Panc1 (cell line): Measurements from ENCODE around the gene FAN1. TPM values are rescaled to one million over a fixed set of nuclear protein-coding genes. Genes with fewer than 3 reads are reported as not detected.

Experiments
- ATAC-seq: fragments of 200-7000 bp; cut with Tn5 transposase; 2 replicates; pipeline ENCODE4 v1.9.1; 2020; ENCODE audit warnings: mild to moderate bottlenecking, moderate library complexity
- BruUV-seq: library from RNA; stranded (reverse); fragments of 400-500 nt; replicated peaks from 2 replicates; lab custom pipeline; 2021; lab: Mats Ljungman, UMichigan
- CTCF ChIA-PET: fragments of 300-600 bp; sonication (Branson Sonifier 250); formaldehyde crosslinking; loops from one replicate; lab custom pipeline; 2022; ENCODE audit warnings: antibody characterized with exemption; lab: Charles Lee
- POLR2A ChIA-PET: fragments of 300-600 bp; sonication (Branson Sonifier 250); formaldehyde crosslinking; loops from one replicate; lab custom pipeline; 2022; ENCODE audit warnings: antibody characterized with exemption; lab: Charles Lee
- DNase-seq: peaks from one replicate; pipeline ENCODE4 v3.0.0-alpha.2; 2010; ENCODE audit warnings: low read depth, low spot score
- H3K27ac ChIP-seq: 2 replicates; pipeline ENCODE4 v1.5.1; 2011; ENCODE audit warnings: mild to moderate bottlenecking, low read length, inconsistent platforms
- H3K27me3 ChIP-seq: fragments of 200-500 bp; sonication (Bioruptor generic); 2 replicates; pipeline ENCODE4 v1.6.0; 2014; ENCODE audit warnings: low read length, inconsistent platforms; ENCODE audit not compliant: control insufficient read depth, insufficient read depth
- H3K36me3 ChIP-seq: fragments of 200-500 bp; sonication (Bioruptor generic); 2 replicates; pipeline ENCODE4 v1.5.1; 2014; ENCODE audit warnings: inconsistent platforms, mild to moderate bottlenecking, low read length, moderate library complexity; ENCODE audit not compliant: control insufficient read depth, insufficient read depth
- H3K4me1 ChIP-seq: 2 replicates; pipeline ENCODE4 v1.5.1; 2011; ENCODE audit warnings: inconsistent platforms, mild to moderate bottlenecking, low read length, moderate library complexity; ENCODE audit not compliant: control insufficient read depth, insufficient read depth
- H3K4me3 ChIP-seq, 2 experiments: 2 replicates each; pipeline ENCODE4 v1.5.1; 2011 to 2012; ENCODE audit warnings: low read depth in 2 of 2, low read length in 2 of 2, mild to moderate bottlenecking in 2 of 2, inconsistent platforms in 1 of 2, moderate library complexity in 1 of 2
- H3K9me3 ChIP-seq: fragments of 200-500 bp; sonication (Bioruptor generic); 2 replicates; pipeline ENCODE4 v1.5.1; 2014; ENCODE audit warnings: low read depth, mild to moderate bottlenecking, inconsistent platforms, low read length, moderate library complexity; ENCODE audit not compliant: control insufficient read depth, insufficient read depth
- POLR2AphosphoS5 ChIP-seq: IDR thresholded peaks from 2 replicates; pipeline ENCODE4 v1.6.1; 2012; ENCODE audit warnings: mild to moderate bottlenecking, low read depth, low read length, moderate library complexity
- SIN3A ChIP-seq: IDR thresholded peaks from 2 replicates; pipeline ENCODE4 v1.6.1; 2012; ENCODE audit warnings: low read depth, mild to moderate bottlenecking, low read length, moderate library complexity, borderline replicate concordance; ENCODE audit not compliant: insufficient read depth
- TCF7L2 ChIP-seq: IDR thresholded peaks from 2 replicates; pipeline ENCODE4 v1.6.1; 2011; ENCODE audit warnings: mild to moderate bottlenecking, low read depth, low read length, inconsistent platforms
- in situ Hi-C: cut with HindIII; loops from 2 replicates; pipeline ENCODE4 v1.10.0; 2016; ENCODE audit warnings: low sequenced_read_pairs, low pct_unique_long_range_greater_than_20kb
- intact Hi-C: fragments of 100-400 bp; cut with micrococcal nuclease; formaldehyde crosslinking; loops from one replicate; pipeline ENCODE4 v1.10.0; 2022; ENCODE audit not compliant: unreplicated experiment
- total RNA-seq: library from RNA; stranded (reverse); gene quantifications from one replicate; pipeline ENCODE4 v1.2.1, GENCODE V29; 2021; ENCODE audit not compliant: unreplicated experiment
- TF ChIP-seq, protein P1 (sequence below), 2 experiments: IDR thresholded peaks; 2 replicates each; pipeline ENCODE4 v1.6.1; 2011 to 2012; ENCODE audit warnings: low read depth in 2 of 2, control low read depth in 1 of 2, low read length in 1 of 2, mild to moderate bottlenecking in 1 of 2, moderate library complexity in 1 of 2; ENCODE audit not compliant: insufficient read depth in 1 of 2
- TF ChIP-seq, protein P2 (sequence below): fragments of 450-650 bp; IDR thresholded peaks from 2 replicates; pipeline ENCODE4 v1.5.1; 2017; ENCODE audit warnings: mild to moderate bottlenecking

The FAN1 gene
- total RNA-seq, 1 experiment from 2014 or later = 16.4 TPM

DNA sequence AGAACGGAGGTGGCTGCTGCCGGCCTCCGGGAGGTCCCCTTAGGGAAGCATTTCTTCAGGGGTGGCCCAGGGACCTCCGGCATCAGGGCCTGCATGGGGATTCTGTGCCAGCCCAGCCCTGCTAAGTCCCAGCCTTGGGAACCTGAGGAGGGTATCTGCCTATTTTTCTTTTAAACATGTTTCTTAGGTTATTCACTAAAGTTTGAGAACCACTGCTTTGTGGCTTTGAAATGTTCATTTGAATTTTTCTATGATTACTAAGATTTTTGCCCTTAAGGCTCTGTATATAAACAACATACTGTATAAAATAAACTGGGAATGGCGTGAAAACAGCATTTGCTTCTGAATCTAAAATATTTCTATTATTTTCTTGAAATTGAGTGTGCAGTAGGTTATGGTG lies 24.4 kb downstream of the FAN1 start:
- Histone ChIP-seq H3K27ac (no peak overlapping the region), H3K4me1 (no peaks in the 10 kb centered on the region), H3K4me3 (no peak overlapping the region), H3K36me3 (no peaks in the 10 kb centered on the region; the same call in 1 of the 2 replicates), H3K9me3 (no peaks in the 10 kb centered on the region), H3K27me3 (no peaks in the 10 kb centered on the region)
- POLR2A ChIA-PET = no interaction called here
- in situ Hi-C loops (no loop called here), intact Hi-C loops (no loop called here)
- DNase-seq (no peak), ATAC-seq (no peak)
- BruUV-seq = no TSS peak
- CTCF ChIA-PET = no interaction called here
- TF ChIP-seq TCF7L2 = no peak
- TF ChIP-seq, protein P1, sequence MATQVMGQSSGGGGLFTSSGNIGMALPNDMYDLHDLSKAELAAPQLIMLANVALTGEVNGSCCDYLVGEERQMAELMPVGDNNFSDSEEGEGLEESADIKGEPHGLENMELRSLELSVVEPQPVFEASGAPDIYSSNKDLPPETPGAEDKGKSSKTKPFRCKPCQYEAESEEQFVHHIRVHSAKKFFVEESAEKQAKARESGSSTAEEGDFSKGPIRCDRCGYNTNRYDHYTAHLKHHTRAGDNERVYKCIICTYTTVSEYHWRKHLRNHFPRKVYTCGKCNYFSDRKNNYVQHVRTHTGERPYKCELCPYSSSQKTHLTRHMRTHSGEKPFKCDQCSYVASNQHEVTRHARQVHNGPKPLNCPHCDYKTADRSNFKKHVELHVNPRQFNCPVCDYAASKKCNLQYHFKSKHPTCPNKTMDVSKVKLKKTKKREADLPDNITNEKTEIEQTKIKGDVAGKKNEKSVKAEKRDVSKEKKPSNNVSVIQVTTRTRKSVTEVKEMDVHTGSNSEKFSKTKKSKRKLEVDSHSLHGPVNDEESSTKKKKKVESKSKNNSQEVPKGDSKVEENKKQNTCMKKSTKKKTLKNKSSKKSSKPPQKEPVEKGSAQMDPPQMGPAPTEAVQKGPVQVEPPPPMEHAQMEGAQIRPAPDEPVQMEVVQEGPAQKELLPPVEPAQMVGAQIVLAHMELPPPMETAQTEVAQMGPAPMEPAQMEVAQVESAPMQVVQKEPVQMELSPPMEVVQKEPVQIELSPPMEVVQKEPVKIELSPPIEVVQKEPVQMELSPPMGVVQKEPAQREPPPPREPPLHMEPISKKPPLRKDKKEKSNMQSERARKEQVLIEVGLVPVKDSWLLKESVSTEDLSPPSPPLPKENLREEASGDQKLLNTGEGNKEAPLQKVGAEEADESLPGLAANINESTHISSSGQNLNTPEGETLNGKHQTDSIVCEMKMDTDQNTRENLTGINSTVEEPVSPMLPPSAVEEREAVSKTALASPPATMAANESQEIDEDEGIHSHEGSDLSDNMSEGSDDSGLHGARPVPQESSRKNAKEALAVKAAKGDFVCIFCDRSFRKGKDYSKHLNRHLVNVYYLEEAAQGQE (IDR thresholded peaks at IDR 0.05; ENCODE audit: insufficient read depth in 1 of 2, low read depth in 2 of 2, low read length in 1 of 2) = no peak
- TF ChIP-seq, protein P2, sequence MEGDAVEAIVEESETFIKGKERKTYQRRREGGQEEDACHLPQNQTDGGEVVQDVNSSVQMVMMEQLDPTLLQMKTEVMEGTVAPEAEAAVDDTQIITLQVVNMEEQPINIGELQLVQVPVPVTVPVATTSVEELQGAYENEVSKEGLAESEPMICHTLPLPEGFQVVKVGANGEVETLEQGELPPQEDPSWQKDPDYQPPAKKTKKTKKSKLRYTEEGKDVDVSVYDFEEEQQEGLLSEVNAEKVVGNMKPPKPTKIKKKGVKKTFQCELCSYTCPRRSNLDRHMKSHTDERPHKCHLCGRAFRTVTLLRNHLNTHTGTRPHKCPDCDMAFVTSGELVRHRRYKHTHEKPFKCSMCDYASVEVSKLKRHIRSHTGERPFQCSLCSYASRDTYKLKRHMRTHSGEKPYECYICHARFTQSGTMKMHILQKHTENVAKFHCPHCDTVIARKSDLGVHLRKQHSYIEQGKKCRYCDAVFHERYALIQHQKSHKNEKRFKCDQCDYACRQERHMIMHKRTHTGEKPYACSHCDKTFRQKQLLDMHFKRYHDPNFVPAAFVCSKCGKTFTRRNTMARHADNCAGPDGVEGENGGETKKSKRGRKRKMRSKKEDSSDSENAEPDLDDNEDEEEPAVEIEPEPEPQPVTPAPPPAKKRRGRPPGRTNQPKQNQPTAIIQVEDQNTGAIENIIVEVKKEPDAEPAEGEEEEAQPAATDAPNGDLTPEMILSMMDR = no peak
- no peak for TF ChIP-seq POLR2AphosphoS5
- no peak for TF ChIP-seq SIN3A

DNA sequence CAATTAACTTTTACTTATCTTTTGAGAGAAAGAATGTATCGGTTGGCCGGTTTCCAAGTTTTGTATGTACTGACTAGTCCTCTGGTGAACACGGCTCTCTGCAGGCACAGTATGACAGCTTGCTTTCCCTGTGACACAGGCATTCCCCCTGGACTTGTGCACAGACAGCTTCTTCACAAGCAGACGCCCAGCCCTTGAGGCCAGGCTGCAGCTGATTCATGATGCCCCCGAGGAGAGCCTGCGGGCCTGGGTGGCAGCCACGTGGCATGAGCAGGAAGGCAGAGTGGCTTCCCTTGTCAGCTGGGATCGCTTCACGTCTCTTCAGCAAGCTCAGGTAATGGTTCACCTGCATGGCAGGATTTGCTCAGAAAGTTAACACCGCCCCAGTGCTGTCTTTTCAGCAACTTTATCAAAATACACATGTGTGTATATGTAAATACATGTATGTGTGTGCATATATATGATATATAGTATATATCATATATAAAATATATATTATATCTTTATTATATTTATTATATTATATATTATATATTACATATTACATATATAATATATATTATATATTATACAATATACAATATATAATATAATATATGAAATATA lies 25.5 kb downstream of the FAN1 start:
- no peaks in the 10 kb centered on the region for H3K27me3 ChIP-seq
- no peak for TF ChIP-seq SIN3A
- TF ChIP-seq, protein P1 (IDR thresholded peaks at IDR 0.05; ENCODE audit: insufficient read depth in 1 of 2, low read depth in 2 of 2, low read length in 1 of 2) = no peak
- TF ChIP-seq POLR2AphosphoS5 = no peak
- no peak for TF ChIP-seq TCF7L2
- TF ChIP-seq, protein P2 = no peak
- ChIA-PET CTCF (no interaction called here), POLR2A (no interaction called here)
- no peak for ATAC-seq
- no TSS peak for BruUV-seq
- in situ Hi-C loops (no loop called here), intact Hi-C loops (no loop called here)
- no peak for DNase-seq
- no peaks in the 10 kb centered on the region; the same call in 1 of the 2 replicates for H3K36me3 ChIP-seq
- H3K27ac ChIP-seq = no peak overlapping the region
- H3K4me3 ChIP-seq = no peak overlapping the region
- H3K4me1 ChIP-seq = no peaks in the 10 kb centered on the region
- H3K9me3 ChIP-seq = no peaks in the 10 kb centered on the region
